ENCODE measurements around the gene SEC24B.
"Not testable (repeated sequence)": the region's sequence is repeated elsewhere in the genome, so short reads cannot be mapped to it uniquely, and the experiment has no call there.

Gene SEC24B

DNA sequence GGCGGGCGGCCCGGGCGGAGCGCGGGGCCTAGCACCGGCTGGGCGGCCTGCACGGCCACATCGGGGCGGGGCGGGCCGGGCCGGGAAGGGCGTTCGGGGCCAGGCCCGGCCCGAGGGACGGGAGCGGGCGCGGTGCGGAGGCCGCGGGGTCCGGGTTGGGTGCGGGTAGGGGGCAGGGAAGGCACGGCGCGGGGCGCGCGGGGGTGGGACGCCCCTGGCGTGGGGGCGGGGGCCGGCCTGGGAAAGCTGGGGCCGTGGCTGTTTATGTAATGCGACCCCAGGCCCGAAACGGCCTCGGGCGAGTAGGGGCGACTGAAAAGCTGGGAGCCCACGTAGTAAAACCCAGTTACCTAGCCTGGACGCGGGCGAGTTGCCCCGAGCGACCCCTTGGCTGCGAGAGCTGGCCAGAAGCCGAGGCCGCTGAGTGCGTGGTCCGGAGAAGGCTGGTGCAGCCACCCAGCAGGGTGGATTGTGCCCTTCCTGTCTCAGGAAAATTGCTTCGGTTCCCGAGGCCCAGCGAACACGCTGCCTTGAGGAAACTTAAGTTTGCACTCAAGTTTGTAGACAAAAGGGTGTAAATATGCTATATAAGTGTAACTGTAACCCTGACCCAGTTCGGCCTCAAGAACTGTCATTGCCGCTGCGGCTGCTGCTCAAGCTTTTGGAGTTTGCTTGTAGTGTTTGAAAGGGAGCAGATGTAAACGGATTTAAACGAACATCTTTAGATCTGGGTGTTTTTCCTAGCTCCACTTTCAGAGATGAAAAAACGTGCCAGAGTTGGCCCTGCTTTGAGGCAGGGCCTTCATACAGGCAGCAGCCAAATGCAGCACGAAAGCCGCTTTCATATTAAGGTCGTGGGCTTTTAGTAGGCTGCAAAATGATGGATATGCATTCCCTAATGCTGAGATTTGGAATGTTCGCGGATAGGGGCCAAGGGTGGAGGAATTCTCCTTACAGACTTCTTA, 674 bp downstream of the SEC24B start:
- peak; percentile 23 to 53 (median 30) for DNase-seq

DNA sequence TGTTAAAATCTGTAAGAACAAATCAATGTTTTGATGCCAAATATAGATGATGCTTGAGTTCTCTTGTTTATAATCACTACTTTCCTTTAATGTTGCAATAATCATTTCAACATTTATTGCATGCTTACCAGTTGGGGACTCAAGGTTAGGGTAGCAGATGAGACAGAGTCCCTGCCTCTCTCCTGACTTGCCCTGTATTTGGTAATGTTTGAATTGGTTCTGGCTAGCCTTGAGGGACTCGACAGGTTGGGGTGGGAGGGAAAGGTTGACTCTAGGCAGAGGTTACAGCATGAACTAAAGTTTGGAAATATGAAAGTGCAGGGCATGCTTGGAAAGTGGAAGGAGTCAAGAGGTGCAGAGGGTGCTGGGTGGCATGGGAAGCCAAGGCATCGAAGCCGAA, 2.0 kb downstream of the SEC24B start:
- no peak for DNase-seq

DNA sequence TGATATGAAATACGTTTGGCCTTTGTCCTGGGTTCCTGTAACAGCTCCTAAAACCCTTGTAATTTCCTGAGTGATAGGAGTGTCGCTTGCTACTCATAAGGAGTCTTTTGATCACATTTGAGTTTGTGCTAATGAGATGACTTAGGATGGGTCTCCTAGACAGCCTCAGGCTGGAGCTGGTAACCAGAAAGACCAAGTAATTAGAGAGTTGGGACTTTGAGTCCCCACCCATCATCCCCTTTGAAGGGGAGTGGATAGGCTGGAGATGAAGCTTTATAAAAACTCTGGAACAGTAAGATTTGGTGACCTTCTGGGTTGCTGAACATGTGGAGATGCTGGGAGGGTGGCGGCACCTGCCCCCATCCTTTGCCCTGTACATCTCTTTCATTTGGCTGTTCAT, 2.9 kb downstream of the SEC24B start:
- no peak for DNase-seq

DNA sequence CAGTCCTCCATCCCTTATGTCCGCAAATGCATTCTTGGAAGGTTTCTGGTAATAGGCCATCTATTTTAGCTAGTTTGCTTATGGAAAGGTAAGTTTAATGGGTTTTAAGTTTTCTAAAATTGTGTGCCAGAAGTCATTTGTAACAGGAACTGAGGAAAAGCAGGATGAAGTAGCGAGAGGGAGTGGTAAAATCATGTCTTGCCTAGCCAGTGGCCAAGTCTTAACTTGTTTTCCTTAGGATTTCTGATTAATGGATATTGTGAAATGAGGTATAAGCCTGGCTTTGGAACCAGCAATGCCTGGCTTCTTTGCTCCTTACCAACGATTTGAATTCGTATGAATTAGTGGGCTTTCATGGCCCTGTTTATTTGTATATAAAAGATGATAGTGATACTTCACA, 7.3 kb downstream of the SEC24B start:
- DNase-seq, result no peak

- no peak for DNase-seq
These were observed 8.3 kb downstream of the SEC24B start for GRCh38 chr4:109441862-109442458.

- peak; percentile 7 to 50 (median 48) for DNase-seq
These were observed 10.7 kb downstream of the SEC24B start for GRCh38 chr4:109444182-109444844.

- DNase-seq, result no peak
These were observed 13.7 kb downstream of the SEC24B start for GRCh38 chr4:109447278-109447677.

GRCh38 chr4:109451544-109452273, 18.1 kb downstream of the SEC24B start:
- no peak for DNase-seq

- DNase-seq, result not testable (repeated sequence)
These were observed 19.5 kb downstream of the SEC24B start for GRCh38 chr4:109453110-109453509.

GRCh38 chr4:109462297-109462696, 28.7 kb downstream of the SEC24B start:
- peak in 2 of 3 donors; percentile 15 to 24 for DNase-seq

DNA sequence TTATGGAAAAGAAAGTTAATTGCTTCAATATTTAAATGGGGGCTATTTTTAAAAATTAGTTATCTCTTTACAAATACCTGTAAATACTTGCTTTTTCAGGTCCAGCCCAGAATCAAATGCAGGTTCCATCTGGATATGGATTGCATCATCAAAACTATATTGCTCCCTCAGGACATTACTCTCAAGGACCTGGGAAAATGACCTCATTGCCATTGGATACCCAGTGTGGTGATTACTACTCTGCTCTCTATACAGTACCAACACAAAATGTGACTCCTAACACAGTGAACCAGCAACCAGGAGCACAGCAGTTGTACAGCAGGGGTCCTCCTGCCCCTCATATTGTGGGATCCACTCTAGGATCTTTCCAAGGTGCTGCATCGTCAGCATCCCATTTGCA, 29.2 kb downstream of the SEC24B start:
- no peak for DNase-seq

DNA sequence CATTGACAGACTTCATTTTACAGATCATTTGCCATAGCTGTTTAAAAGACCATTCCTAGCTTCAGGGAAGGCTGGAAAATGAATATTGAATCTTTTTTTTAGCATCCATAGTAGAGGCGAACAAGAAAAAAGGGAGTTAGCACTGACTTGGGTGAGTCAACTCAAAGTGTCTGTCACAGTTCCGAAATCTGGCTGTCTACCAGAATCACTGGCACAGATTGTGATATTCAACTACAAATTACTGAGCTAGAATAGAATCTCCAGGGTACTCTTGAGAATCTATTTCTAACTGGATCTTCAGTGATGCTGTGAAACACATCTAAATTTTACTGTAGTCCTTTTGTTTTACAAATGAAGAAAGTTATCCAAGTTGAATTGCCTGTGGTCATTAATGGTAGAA, 31.5 kb downstream of the SEC24B start:
- DNase-seq, result no peak

GRCh38 chr4:109469915-109470314, 36.3 kb downstream of the SEC24B start:
- no peak for DNase-seq

- peak in 2 of 3 donors; percentile 25 to 27 for DNase-seq
These were observed 38.7 kb downstream of the SEC24B start for GRCh38 chr4:109472343-109472761.

DNA sequence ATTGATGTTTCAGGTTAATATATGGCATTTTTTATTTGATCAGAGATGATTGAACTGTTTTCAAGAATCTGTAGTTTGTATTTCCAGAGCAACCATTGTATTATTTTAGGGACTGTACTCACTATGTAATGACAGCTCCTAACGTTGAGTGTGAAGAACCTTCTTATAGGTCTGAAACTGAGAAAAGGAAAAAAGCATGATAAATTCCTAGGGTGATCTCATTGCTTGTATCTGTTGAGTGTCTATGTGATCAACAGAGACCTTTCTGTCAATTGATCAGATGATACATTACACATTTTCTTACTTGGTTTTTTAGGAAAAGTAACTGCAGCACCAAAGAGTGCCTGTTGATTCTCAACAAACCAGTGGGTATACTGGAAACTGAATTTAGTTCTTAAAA, 40.2 kb downstream of the SEC24B start:
- no peak for DNase-seq

- no peak for DNase-seq
These were observed 52.4 kb downstream of the SEC24B start for GRCh38 chr4:109486007-109486406.

GRCh38 chr4:109494563-109494962, 60.9 kb downstream of the SEC24B start:
- DNase-seq, result no peak

DNA sequence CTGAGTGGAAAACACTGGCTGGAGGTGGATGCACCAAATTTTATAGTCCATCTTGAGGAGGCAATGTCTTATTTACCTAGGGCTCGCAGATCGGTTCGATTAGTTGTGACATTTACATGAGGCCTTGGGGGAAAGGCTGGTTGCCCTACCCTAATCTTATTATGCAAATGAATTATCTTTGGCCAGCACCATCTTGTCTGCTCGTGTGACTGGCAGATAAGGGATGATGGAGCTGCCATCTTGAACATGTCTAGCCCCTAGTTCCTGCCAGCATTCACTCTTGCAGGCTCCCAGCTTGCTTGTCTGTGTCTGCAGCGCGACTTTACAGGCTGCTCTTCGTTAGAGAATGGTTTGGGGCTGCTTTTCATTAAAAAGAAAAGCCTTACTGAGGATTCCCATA, 61.9 kb downstream of the SEC24B start:
- no peak for DNase-seq

DNA sequence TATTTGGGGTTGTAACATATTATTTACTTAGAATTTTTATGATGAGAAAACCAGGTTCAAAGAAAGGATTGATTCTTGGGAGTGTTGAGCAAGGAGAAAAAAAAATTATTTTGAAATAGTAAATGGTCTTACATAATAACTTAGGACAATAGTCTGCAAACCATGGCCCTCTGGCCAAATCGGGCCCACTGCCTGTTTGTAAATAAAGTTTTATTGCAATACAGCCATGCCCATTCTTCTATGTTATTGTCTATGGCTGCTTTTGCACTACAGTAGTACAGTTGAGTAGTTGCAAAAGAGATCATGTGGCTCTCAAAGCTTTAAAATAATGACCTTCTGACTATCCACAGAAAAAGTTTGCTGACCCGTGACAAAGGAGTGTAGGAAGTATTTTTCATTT, 63.3 kb downstream of the SEC24B start:
- DNase-seq, result no peak

- no peak for DNase-seq
These were observed 63.9 kb downstream of the SEC24B start for GRCh38 chr4:109497511-109497910.

DNA sequence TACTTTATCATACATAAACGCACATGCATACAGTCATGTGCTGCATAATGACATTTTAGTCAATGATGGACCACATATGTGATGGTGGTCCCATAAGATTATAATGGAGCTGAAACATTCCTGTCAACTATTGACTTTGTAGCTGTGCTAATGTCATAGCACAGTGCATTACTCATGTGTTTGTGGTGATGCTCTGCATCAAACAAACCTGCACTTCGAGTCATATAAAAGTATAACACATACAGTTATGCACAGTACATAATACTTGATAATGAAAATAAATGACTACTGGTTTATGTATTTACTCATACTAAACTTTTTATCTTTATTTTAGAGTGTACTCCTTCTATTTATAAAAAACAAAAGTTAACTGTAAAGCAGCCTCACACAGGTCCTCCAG, 65.9 kb downstream of the SEC24B start:
- DNase-seq, result no peak

GRCh38 chr4:109506890-109507289, 73.3 kb downstream of the SEC24B start:
- no peak for DNase-seq

DNA sequence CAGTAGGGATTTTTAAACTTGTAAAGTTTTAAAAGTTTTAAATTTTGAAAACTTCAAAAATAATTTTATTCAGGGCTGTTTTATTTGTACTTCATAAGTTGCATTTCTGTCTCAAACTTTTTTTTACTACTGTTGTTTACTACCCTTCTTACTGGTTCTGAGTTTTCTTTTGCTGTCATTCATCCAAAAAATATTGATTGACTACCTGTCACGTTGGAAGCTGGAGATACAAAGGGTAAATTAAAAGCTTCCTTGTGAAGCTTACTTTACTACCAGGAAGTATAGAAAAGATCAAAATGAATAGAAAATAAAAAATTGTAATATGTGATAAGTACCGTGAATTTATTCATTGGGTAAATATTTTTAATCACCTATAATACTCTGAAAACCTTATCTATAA, 77.1 kb downstream of the SEC24B start:
- no peak for DNase-seq
